Liver (tissue), 9 donors: ENCODE results near the gene SPATA1. TPM values are rescaled to one million over a fixed set of nuclear protein-coding genes. Genes with fewer than 3 reads are reported as not detected.

Experiments used
- DNase-seq: peaks from one replicate; pipeline ENCODE4 v3.0.0-alpha.2; 2017; ENCODE audit warnings: low spot score
- H3K27ac ChIP-seq, 2 donors: one replicate each; pipeline ENCODE4 v1.7.0; 2013; ENCODE audit warnings: inconsistent platforms in 2 of 2, low read length in 2 of 2, control low read depth in 1 of 2, low read depth in 1 of 2, mild to moderate bottlenecking in 1 of 2
- H3K27me3 ChIP-seq, 4 donors: one replicate each; pipeline versions ENCODE4 v1.6.1 to v1.7.0; 2013; ENCODE audit warnings: low read length in 3 of 4, inconsistent platforms in 1 of 4, mild to moderate bottlenecking in 1 of 4, moderate library complexity in 1 of 4; ENCODE audit not compliant: control insufficient read depth in 4 of 4, insufficient read depth in 4 of 4
- H3K36me3 ChIP-seq, 4 donors: one replicate each; pipeline versions ENCODE4 v1.6.1 to v1.7.0; 2013; ENCODE audit warnings: low read length in 3 of 4, mild to moderate bottlenecking in 3 of 4, low read depth in 1 of 4, moderate library complexity in 1 of 4; ENCODE audit not compliant: control insufficient read depth in 4 of 4, insufficient read depth in 3 of 4
- H3K4me1 ChIP-seq, 4 donors: one replicate each; pipeline versions ENCODE4 v1.6.1 to v1.7.0; 2013; ENCODE audit warnings: low read length in 3 of 4, mild to moderate bottlenecking in 3 of 4, moderate library complexity in 1 of 4; ENCODE audit not compliant: control insufficient read depth in 4 of 4, insufficient read depth in 4 of 4
- H3K4me3 ChIP-seq, 3 donors: one replicate each; pipeline versions ENCODE4 v1.6.1 to v1.7.0; 2013; ENCODE audit warnings: low read length in 3 of 3, control low read depth in 1 of 3, low read depth in 1 of 3, mild to moderate bottlenecking in 1 of 3
- H3K9ac ChIP-seq, 2 donors: one replicate each; pipeline ENCODE4 v1.7.0; 2013; ENCODE audit warnings: low read length in 2 of 2, mild to moderate bottlenecking in 2 of 2, moderate library complexity in 2 of 2, control low read depth in 1 of 2, low read depth in 1 of 2
- H3K9me3 ChIP-seq, 4 donors: one replicate each; pipeline versions ENCODE4 v1.6.1 to v1.7.0; 2013; ENCODE audit warnings: low read length in 3 of 4; ENCODE audit not compliant: control insufficient read depth in 4 of 4
- ATF3 ChIP-seq: IDR thresholded peaks from 2 replicates; pipeline ENCODE4 v1.6.1; 2016; ENCODE audit warnings: antibody characterized with exemption
- EGR1 ChIP-seq, 2 donors: IDR thresholded peaks; 2 replicates each; pipeline ENCODE4 v1.6.1; 2016 to 2018; ENCODE audit warnings: antibody characterized with exemption in 2 of 2, low read depth in 2 of 2
- FOXA1 ChIP-seq: IDR thresholded peaks from 2 replicates; pipeline ENCODE4 v1.6.1; 2016; ENCODE audit warnings: antibody characterized with exemption
- FOXA2 ChIP-seq: IDR thresholded peaks from 2 replicates; pipeline ENCODE4 v1.6.1; 2016; ENCODE audit warnings: antibody characterized with exemption
- GABPA ChIP-seq, 2 donors: IDR thresholded peaks in 1 of 2; conservative IDR thresholded peaks in 1 of 2; 2 replicates each; pipeline ENCODE4 v1.6.1; 2016; ENCODE audit warnings: antibody characterized with exemption in 2 of 2, mild to moderate bottlenecking in 1 of 2, moderate library complexity in 1 of 2
- HNF4A ChIP-seq, 2 donors: conservative IDR thresholded peaks; 2 replicates each; pipeline ENCODE4 v1.6.1; 2016; ENCODE audit warnings: antibody characterized with exemption in 2 of 2, mild to moderate bottlenecking in 2 of 2
- HNF4G ChIP-seq: IDR thresholded peaks from 2 replicates; pipeline ENCODE4 v1.6.1; 2016; ENCODE audit warnings: antibody characterized with exemption
- JUND ChIP-seq, 2 donors: IDR thresholded peaks; 2 replicates each; pipeline ENCODE4 v1.6.1; 2016; ENCODE audit warnings: antibody characterized with exemption in 2 of 2
- NR2F2 ChIP-seq: IDR thresholded peaks from 2 replicates; pipeline ENCODE4 v1.6.1; 2016; ENCODE audit warnings: antibody characterized with exemption
- RAD21 ChIP-seq, 2 donors: IDR thresholded peaks; 2 replicates each; pipeline ENCODE4 v1.6.1; 2016; ENCODE audit warnings: antibody characterized with exemption in 2 of 2, mild to moderate bottlenecking in 2 of 2
- REST ChIP-seq: IDR thresholded peaks from 2 replicates; pipeline ENCODE4 v1.6.1; 2016; ENCODE audit warnings: antibody characterized with exemption, mild to moderate bottlenecking
- RXRA ChIP-seq, 2 donors: IDR thresholded peaks; 2 replicates each; pipeline ENCODE4 v1.6.1; 2017 to 2018; ENCODE audit warnings: antibody characterized with exemption in 2 of 2, mild to moderate bottlenecking in 1 of 2
- SP1 ChIP-seq: IDR thresholded peaks from 2 replicates; pipeline ENCODE4 v1.6.1; 2018; ENCODE audit warnings: antibody characterized with exemption, mild to moderate bottlenecking
- TAF1 ChIP-seq: conservative IDR thresholded peaks from 2 replicates; pipeline ENCODE4 v1.6.1; 2016; ENCODE audit warnings: antibody characterized with exemption, mild to moderate bottlenecking
- YY1 ChIP-seq: IDR thresholded peaks from 2 replicates; pipeline ENCODE4 v1.6.1; 2016; ENCODE audit warnings: antibody characterized with exemption, mild to moderate bottlenecking
- ZBTB33 ChIP-seq: IDR thresholded peaks from 2 replicates; pipeline ENCODE4 v1.6.1; 2016; ENCODE audit warnings: antibody characterized with exemption
- WGBS: extraction: QIAGEN DNeasy Blood & Tissue Kit; methylation state at CpG from one replicate; pipeline ENCODE4 v1.1.7; 2013; 5-methylcytosine and 5-hydroxymethylcytosine counted together
- polyA plus RNA-seq, 2 donors: library from polyadenylated mRNA; stranded (reverse) in 1 of 2; unstranded in 1 of 2; fragments of 200-250 nt in 1 of 2; fragments of >200 nt in 1 of 2; fragmentation: Nextera tagmentation in 1 of 2; extraction: Ambion mirVana in 1 of 2; gene quantifications; one replicate each; pipeline versions ENCODE4 v1.2.1 to v1.2.3, GENCODE V29; 2013 to 2015
- total RNA-seq, 2 donors: library from RNA; depleted of rRNA; stranded (reverse); fragments of >200 nt; gene quantifications; one replicate each; pipeline ENCODE4 v1.2.3, GENCODE V29; 2014
- TF ChIP-seq, protein P1 (sequence below): fragments of 150-350 bp; IDR thresholded peaks from 2 replicates; pipeline ENCODE4 v1.5.1; 2017; ENCODE audit warnings: improper control_type of control experiment, low read depth, low read length; ENCODE audit not compliant: missing input control
- TF ChIP-seq, protein P2 (sequence below): IDR thresholded peaks from 2 replicates; pipeline ENCODE4 v1.6.1; 2016; ENCODE audit warnings: antibody characterized with exemption
- donor health status: healthy.
- donor health status: healthy.
- donor health status: healthy.
- donor health status: healthy.
- donor health status: healthy.

The SPATA1 gene
- total RNA-seq (under 1 TPM; 0.33 to 0.75 TPM), polyA plus RNA-seq (1 to 10 TPM in 1 of 2 donors, under 1 TPM in 1; 0.06 to 2.2 TPM)

DNA sequence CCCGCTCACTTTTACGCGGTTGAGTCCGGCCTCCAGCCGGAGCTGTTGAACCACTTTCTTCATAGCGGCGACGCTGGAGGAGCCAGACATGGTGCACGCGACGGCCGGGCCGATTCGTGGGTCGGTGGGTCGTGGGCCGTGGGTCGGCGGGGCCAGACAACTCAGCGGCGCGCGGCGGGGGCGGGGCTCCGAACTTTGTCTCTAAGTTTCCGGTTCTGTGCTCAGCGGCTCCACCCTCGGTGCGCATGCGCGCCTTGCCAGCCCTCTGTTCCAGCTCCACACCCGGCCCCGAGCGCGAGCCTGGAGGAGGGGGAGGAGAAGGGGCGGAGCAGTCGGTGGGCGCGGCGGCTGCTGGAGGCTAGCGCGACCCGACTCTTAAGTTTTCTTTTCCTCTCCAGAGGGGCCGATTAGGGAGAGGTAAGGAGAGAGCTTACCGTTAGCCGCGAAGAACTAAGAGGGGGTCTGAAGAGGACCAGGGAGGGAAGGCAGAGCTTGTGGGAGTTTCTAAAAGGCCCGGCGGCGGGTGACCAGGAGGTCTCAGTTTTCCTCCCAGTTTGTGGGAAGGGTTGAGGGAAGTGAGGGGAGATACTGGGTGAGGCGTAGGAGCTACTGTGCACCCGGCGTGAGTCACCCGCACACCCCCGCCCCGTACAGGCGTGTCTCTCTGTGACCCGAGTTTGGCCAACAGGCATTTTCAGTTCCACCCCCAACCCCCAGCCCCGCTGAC is at the start of gene SPATA1, which contains the start of gene GNG5:
Gene SPATA1 (plus strand): TSS at position 385 of the 727 bp plus-strand sequence. CDS start 9,974 bp downstream, outside the sequence.
Gene GNG5 (minus strand): TSS at position 580 of the 727 bp plus-strand sequence. CDS start 490 bp downstream, at position 90.
- H3K4me3 ChIP-seq, result peak within 1 kb of the TSS; percentile 89 to 98 (median 92)
- H3K4me1 ChIP-seq, result peaks cover 1 to 45% (median 21%) of the 10 kb centered on the region in 4 donors
- under 1% methylated on average over 60 of the region's 60 CpGs for WGBS
- DNase-seq, result peak; percentile 99
- TF ChIP-seq, protein P1, sequence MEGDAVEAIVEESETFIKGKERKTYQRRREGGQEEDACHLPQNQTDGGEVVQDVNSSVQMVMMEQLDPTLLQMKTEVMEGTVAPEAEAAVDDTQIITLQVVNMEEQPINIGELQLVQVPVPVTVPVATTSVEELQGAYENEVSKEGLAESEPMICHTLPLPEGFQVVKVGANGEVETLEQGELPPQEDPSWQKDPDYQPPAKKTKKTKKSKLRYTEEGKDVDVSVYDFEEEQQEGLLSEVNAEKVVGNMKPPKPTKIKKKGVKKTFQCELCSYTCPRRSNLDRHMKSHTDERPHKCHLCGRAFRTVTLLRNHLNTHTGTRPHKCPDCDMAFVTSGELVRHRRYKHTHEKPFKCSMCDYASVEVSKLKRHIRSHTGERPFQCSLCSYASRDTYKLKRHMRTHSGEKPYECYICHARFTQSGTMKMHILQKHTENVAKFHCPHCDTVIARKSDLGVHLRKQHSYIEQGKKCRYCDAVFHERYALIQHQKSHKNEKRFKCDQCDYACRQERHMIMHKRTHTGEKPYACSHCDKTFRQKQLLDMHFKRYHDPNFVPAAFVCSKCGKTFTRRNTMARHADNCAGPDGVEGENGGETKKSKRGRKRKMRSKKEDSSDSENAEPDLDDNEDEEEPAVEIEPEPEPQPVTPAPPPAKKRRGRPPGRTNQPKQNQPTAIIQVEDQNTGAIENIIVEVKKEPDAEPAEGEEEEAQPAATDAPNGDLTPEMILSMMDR, result no peak
- TF ChIP-seq TAF1 (peak; percentile 94), EGR1 (IDR thresholded peaks at IDR 0.05; ENCODE audit: low read depth in 2 of 2) (peak; percentile 38 to 52), ATF3 (peak; percentile 83), FOXA2 (peak; percentile 29), FOXA1 (no peak), RAD21 (IDR thresholded peaks at IDR 0.05) (peak; percentile 14 to 20), HNF4A (conservative IDR thresholded peaks at IDR 0.05) (peak; percentile 36 to 47), ZBTB33 (peak; percentile 30), REST (peak; percentile 89), HNF4G (peak; percentile 15), NR2F2 (peak; percentile 68), SP1 (peak; percentile 78), YY1 (peak; percentile 66), GABPA (IDR thresholded peaks at IDR 0.05 in 1 of 2, conservative IDR thresholded peaks at IDR 0.05 in 1 of 2) (peak in 1 of 2 donors; percentile 67), JUND (IDR thresholded peaks at IDR 0.05) (peak; percentile 89 to 96), RXRA (IDR thresholded peaks at IDR 0.05) (peak; percentile 72 to 81)
- TF ChIP-seq, protein P2, sequence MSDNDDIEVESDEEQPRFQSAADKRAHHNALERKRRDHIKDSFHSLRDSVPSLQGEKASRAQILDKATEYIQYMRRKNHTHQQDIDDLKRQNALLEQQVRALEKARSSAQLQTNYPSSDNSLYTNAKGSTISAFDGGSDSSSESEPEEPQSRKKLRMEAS, result peak; percentile 36
- no peaks in the 10 kb centered on the region for H3K9me3 ChIP-seq
- peaks cover 0 to 7% (median 3%) of the 10 kb centered on the region in 4 donors for H3K36me3 ChIP-seq
- peak within 1 kb of the TSS; percentile 92 to 99 for H3K9ac ChIP-seq
- no peaks in the 10 kb centered on the region for H3K27me3 ChIP-seq
- peak within 1 kb of the TSS; percentile 99 to 100 for H3K27ac ChIP-seq
